Fibroblast of lung (primary cell): ENCODE results near the gene FNDC3B.

Experiments used
- EZH2 ChIP-seq: IDR thresholded peaks from 2 replicates; pipeline ENCODE4 v1.5.1; 2012; ENCODE audit warnings: low read length, control low read depth, mild to moderate bottlenecking; ENCODE audit errors: missing control alignments
- TF ChIP-seq, protein P1 (sequence below), 2 donors: IDR thresholded peaks in 1 of 2; conservative IDR thresholded peaks in 1 of 2; 1 replicate in 1 of 2; 2 replicates in 1 of 2; pipeline ENCODE4 v1.5.1; 2011 to 2012; ENCODE audit warnings: low read length in 2 of 2, control low read depth in 1 of 2, inconsistent platforms in 1 of 2, low read depth in 1 of 2, mild to moderate bottlenecking in 1 of 2

DNA sequence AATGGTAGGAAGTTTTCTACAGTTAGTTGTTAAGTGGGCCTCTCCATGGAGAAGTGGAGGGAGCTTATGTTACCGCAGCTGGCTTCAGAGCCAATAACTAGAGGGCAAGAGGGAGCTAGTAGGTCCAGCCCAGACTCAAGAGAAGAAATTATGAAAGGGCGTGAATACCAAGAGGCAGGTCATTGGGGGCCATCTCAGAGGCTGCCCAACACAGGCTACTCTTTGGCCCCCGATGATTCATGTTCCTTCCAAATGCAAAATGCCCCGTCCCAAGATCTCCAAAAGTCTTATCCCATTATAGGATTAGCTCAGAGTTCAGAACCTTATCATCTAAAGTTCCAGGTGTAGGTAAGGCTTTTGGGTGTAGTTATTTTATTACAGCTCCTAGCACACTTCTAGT is 94.5 kb downstream of the FNDC3B start:
- TF ChIP-seq, protein P1, sequence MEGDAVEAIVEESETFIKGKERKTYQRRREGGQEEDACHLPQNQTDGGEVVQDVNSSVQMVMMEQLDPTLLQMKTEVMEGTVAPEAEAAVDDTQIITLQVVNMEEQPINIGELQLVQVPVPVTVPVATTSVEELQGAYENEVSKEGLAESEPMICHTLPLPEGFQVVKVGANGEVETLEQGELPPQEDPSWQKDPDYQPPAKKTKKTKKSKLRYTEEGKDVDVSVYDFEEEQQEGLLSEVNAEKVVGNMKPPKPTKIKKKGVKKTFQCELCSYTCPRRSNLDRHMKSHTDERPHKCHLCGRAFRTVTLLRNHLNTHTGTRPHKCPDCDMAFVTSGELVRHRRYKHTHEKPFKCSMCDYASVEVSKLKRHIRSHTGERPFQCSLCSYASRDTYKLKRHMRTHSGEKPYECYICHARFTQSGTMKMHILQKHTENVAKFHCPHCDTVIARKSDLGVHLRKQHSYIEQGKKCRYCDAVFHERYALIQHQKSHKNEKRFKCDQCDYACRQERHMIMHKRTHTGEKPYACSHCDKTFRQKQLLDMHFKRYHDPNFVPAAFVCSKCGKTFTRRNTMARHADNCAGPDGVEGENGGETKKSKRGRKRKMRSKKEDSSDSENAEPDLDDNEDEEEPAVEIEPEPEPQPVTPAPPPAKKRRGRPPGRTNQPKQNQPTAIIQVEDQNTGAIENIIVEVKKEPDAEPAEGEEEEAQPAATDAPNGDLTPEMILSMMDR (conservative IDR thresholded peaks at IDR 0.05 in 1 of 2, IDR thresholded peaks at IDR 0.05 in 1 of 2; ENCODE audit: low read depth in 1 of 2, low read length in 2 of 2), result no peak
- TF ChIP-seq EZH2, result no peak
